Measurements from ENCODE around the gene WNT5A.

DNA sequence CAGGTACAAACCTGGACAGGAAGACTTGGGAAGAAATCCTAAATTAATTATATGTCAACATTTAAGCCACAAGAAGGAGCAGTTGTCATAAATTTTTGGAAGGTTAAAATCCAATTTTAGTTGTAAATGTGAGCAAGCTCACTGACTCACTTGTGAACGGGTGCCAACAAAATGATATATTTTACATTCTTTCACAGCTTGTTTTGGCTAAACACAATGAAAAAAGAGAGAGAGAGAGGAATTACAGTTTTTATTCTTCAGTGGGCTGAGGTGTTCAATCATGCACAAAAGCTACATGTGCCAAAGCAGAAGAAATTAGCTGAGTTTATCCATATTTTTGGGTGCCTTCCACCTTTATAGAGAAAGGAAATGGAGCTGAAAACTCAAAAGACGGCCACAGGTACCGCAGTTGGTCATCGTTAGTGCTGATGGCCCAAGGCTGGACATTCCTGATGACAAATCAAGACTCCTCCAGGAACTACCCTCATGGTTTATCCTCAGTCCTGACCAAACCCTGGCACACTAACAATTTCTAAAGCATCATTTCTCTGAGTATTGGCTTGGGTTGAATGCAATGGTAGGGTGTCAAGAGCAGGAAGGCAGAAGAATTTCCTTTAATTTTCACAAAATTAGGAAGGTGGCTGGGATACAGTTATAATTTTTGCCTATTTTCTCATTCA lies 37.6 kb upstream of the WNT5A start:
- TF ChIP-seq, protein P1, sequence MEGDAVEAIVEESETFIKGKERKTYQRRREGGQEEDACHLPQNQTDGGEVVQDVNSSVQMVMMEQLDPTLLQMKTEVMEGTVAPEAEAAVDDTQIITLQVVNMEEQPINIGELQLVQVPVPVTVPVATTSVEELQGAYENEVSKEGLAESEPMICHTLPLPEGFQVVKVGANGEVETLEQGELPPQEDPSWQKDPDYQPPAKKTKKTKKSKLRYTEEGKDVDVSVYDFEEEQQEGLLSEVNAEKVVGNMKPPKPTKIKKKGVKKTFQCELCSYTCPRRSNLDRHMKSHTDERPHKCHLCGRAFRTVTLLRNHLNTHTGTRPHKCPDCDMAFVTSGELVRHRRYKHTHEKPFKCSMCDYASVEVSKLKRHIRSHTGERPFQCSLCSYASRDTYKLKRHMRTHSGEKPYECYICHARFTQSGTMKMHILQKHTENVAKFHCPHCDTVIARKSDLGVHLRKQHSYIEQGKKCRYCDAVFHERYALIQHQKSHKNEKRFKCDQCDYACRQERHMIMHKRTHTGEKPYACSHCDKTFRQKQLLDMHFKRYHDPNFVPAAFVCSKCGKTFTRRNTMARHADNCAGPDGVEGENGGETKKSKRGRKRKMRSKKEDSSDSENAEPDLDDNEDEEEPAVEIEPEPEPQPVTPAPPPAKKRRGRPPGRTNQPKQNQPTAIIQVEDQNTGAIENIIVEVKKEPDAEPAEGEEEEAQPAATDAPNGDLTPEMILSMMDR (conservative IDR thresholded peaks at IDR 0.05 in 1 of 2, IDR thresholded peaks at IDR 0.05 in 1 of 2; ENCODE audit: low read depth in 1 of 2, low read length in 2 of 2), result no peak
- TF ChIP-seq EZH2 (IDR thresholded peaks at IDR 0.05; ENCODE audit: low read length, missing control alignments), result no peak
